ENCODE results near the gene EPN3. TPM values are rescaled to one million over a fixed set of nuclear protein-coding genes. Genes with fewer than 3 reads are reported as not detected.
A peak's percentile ranks its signal among the peaks of the same experiment; 100 is the strongest.

Gene EPN3
- total RNA-seq (2012; rRNA removed): under 0.01 TPM in 1 of 2 replicates, not detected in the other

- Histone ChIP-seq H3K4me1 (ENCODE audit: control insufficient read depth, insufficient read depth, low read length) (peaks cover 10% of the 10 kb centered on the region), H3K27me3 (ENCODE audit: control insufficient read depth, insufficient read depth, low read length) (peaks cover 63% of the 10 kb centered on the region), H3K9me3 (replicated peaks; ENCODE audit: low read length) (no peaks in the 10 kb centered on the region), H3K36me3 (ENCODE audit: insufficient read depth, low read length) (no peaks in the 10 kb centered on the region), H3K4me2 (ENCODE audit: low read length) (peak within 1 kb of the TSS; percentile 63), H3K4me3 (ENCODE audit: low read length) (peak within 1 kb of the TSS; percentile 32), H3K9ac (ENCODE audit: low read depth, low read length) (no peak within 1 kb of the TSS)
Measured at GRCh38 chr17:50532452-50533024, at the start of gene EPN3. TSS of gene EPN3 (plus strand) at chr17:50532735. CDS start at chr17:50536557, 3,822 bp downstream.

DNA sequence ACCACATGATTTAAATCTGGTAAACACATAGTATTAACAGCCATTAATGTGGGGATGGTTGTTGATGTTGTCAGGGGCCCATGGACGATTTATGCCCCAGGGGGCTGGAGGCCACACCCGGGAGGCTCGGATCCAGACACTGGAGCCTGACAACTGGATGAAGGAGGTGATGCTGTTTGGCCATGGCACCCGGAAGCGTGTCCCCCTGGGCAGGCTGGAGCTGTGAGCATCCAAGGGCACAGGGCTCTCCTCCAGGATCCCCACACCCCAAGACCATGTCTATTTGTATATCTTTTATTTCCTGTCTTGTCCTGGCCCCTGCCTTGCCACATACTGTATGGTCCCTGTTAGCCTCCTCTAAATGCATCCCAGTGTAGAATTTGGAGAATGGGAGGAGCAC, 49.3 kb upstream of the EPN3 start:
- no peak overlapping the region for H3K4me2 ChIP-seq (ENCODE audit: low read length)
- H3K9ac ChIP-seq (ENCODE audit: low read depth, low read length): peak overlapping the region; percentile 53
- peaks cover 24% of the 10 kb centered on the region for H3K4me1 ChIP-seq (ENCODE audit: control insufficient read depth, insufficient read depth, low read length)
- no peak overlapping the region for H3K4me3 ChIP-seq (ENCODE audit: low read length)
- peaks cover 28% of the 10 kb centered on the region for H3K36me3 ChIP-seq (ENCODE audit: insufficient read depth, low read length)
- no peaks in the 10 kb centered on the region for H3K9me3 ChIP-seq (replicated peaks; ENCODE audit: low read length)
- no peaks in the 10 kb centered on the region for H3K27me3 ChIP-seq (ENCODE audit: control insufficient read depth, insufficient read depth, low read length)

DNA sequence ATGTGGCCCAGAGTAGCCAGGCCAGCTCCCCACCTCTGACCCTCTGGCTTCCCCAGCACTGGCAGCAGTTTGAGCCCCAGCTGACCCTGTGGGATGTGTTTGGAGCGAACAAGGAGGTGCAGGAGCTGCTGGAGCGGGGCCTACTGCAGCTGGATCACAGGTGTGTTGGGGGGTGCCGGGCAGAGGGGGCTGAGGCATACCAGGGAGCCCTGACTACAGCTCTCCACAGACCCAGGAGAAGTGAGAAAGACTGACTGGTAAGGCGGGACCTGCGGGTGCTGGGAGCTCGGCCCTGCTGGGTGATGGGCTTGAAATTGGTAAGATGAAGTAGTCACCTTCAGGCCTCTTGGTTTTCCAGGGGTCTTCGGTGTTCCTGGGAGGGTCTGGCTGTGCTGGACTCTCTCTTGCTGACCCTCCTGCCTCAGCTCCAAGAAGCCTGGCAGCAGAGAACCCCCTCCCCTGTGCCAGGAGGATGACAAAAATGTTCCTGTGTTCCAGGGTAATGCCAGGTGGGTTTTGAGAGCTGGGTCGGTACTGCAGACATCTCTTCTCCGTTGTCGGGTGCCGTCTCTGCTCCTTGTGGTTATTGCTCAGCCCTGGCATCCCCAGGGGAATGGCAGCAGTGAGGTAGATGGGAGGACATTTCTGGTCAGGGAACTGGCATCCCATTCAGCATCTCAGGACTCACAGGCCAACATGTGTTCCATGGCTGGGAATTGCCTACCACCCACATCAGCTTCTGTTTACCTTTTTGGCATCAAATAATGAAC, 48.0 kb upstream of the EPN3 start:
- no peaks in the 10 kb centered on the region for H3K9me3 ChIP-seq (replicated peaks; ENCODE audit: low read length)
- no peak overlapping the region for H3K4me2 ChIP-seq (ENCODE audit: low read length)
- H3K4me1 ChIP-seq (ENCODE audit: control insufficient read depth, insufficient read depth, low read length): peaks cover 21% of the 10 kb centered on the region
- no peak overlapping the region for H3K9ac ChIP-seq (ENCODE audit: low read depth, low read length)
- peaks cover 28% of the 10 kb centered on the region for H3K36me3 ChIP-seq (ENCODE audit: insufficient read depth, low read length)
- no peak overlapping the region for H3K4me3 ChIP-seq (ENCODE audit: low read length)
- no peaks in the 10 kb centered on the region for H3K27me3 ChIP-seq (ENCODE audit: control insufficient read depth, insufficient read depth, low read length)

- H3K9me3 ChIP-seq (replicated peaks; ENCODE audit: low read length): no peaks in the 10 kb centered on the region
- H3K9ac ChIP-seq (ENCODE audit: low read depth, low read length): no peak overlapping the region
- H3K4me3 ChIP-seq (ENCODE audit: low read length): no peak overlapping the region
- no peak overlapping the region for H3K4me2 ChIP-seq (ENCODE audit: low read length)
- peaks cover 23% of the 10 kb centered on the region for H3K36me3 ChIP-seq (ENCODE audit: insufficient read depth, low read length)
- peaks cover 15% of the 10 kb centered on the region for H3K4me1 ChIP-seq (ENCODE audit: control insufficient read depth, insufficient read depth, low read length)
- H3K27me3 ChIP-seq (ENCODE audit: control insufficient read depth, insufficient read depth, low read length): no peaks in the 10 kb centered on the region
Measured at GRCh38 chr17:50487213-50488096, 45.1 kb upstream of the EPN3 start.

DNA sequence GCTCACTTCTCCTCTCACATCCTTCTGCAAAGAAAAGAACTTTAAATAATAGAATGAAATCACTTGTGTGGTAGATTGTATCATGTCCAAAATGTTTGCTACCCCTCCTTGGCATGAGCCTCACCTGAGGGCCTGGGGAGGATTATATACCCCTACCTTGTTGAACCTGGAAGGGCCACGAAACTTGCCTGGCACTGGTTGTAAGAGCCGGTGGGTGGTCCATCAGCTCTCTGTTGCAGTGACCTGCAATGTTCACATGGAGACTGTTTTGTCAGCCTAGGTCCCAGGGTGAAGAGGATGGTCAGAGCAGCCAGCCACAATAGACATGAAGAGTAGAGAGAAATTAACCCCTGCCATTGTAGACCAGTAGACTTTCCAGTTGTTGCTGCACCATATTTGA, 43.7 kb upstream of the EPN3 start:
- Histone ChIP-seq H3K4me2 (ENCODE audit: low read length) (no peak overlapping the region), H3K9me3 (replicated peaks; ENCODE audit: low read length) (no peaks in the 10 kb centered on the region), H3K36me3 (ENCODE audit: insufficient read depth, low read length) (peaks cover 19% of the 10 kb centered on the region), H3K9ac (ENCODE audit: low read depth, low read length) (no peak overlapping the region), H3K27me3 (ENCODE audit: control insufficient read depth, insufficient read depth, low read length) (peaks cover 2% of the 10 kb centered on the region), H3K4me3 (ENCODE audit: low read length) (no peak overlapping the region), H3K4me1 (ENCODE audit: control insufficient read depth, insufficient read depth, low read length) (peaks cover 8% of the 10 kb centered on the region)

- Histone ChIP-seq H3K4me3 (ENCODE audit: low read length) (no peak overlapping the region), H3K9ac (ENCODE audit: low read depth, low read length) (no peak overlapping the region), H3K4me1 (ENCODE audit: control insufficient read depth, insufficient read depth, low read length) (peaks cover 14% of the 10 kb centered on the region), H3K9me3 (replicated peaks; ENCODE audit: low read length) (no peaks in the 10 kb centered on the region), H3K36me3 (ENCODE audit: insufficient read depth, low read length) (no peaks in the 10 kb centered on the region), H3K27me3 (ENCODE audit: control insufficient read depth, insufficient read depth, low read length) (peaks cover 6% of the 10 kb centered on the region), H3K4me2 (ENCODE audit: low read length) (no peak overlapping the region)
Measured at GRCh38 chr17:50491505-50491904, 41.0 kb upstream of the EPN3 start.

DNA sequence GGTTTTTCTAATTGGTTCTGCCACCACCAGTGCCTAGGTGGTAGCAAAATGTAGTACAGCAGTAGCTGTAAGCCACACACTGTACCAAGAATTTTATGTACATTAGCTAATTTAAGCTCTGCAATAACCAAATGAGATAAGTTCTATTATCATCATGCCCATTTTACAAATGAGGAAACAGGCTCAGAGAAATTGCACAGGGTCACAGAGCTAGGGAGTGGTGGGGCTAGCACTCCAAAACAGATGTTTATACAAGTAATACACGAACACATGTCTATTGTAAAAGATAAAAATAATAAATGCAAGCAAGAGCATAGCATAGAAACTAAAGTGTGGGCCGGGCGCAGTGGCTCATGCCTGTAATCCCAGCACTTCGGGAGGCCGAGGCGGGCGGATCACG, 40.3 kb upstream of the EPN3 start:
- Histone ChIP-seq H3K9me3 (replicated peaks; ENCODE audit: low read length) (no peaks in the 10 kb centered on the region), H3K9ac (ENCODE audit: low read depth, low read length) (no peak overlapping the region), H3K4me2 (ENCODE audit: low read length) (no peak overlapping the region), H3K4me3 (ENCODE audit: low read length) (no peak overlapping the region), H3K36me3 (ENCODE audit: insufficient read depth, low read length) (no peaks in the 10 kb centered on the region), H3K4me1 (ENCODE audit: control insufficient read depth, insufficient read depth, low read length) (peaks cover 14% of the 10 kb centered on the region), H3K27me3 (ENCODE audit: control insufficient read depth, insufficient read depth, low read length) (peaks cover 6% of the 10 kb centered on the region)

- Histone ChIP-seq H3K4me1 (ENCODE audit: control insufficient read depth, insufficient read depth, low read length) (peaks cover 7% of the 10 kb centered on the region), H3K9ac (ENCODE audit: low read depth, low read length) (no peak overlapping the region), H3K4me3 (ENCODE audit: low read length) (no peak overlapping the region), H3K36me3 (ENCODE audit: insufficient read depth, low read length) (no peaks in the 10 kb centered on the region), H3K4me2 (ENCODE audit: low read length) (no peak overlapping the region), H3K9me3 (replicated peaks; ENCODE audit: low read length) (no peaks in the 10 kb centered on the region), H3K27me3 (ENCODE audit: control insufficient read depth, insufficient read depth, low read length) (peaks cover 6% of the 10 kb centered on the region)
Measured at GRCh38 chr17:50493744-50494143, 38.8 kb upstream of the EPN3 start.

GRCh38 chr17:50495217-50495823, 37.2 kb upstream of the EPN3 start:
- H3K27me3 ChIP-seq (ENCODE audit: control insufficient read depth, insufficient read depth, low read length): peaks cover 6% of the 10 kb centered on the region
- no peak overlapping the region for H3K4me2 ChIP-seq (ENCODE audit: low read length)
- H3K4me1 ChIP-seq (ENCODE audit: control insufficient read depth, insufficient read depth, low read length): peaks cover 7% of the 10 kb centered on the region
- no peak overlapping the region for H3K4me3 ChIP-seq (ENCODE audit: low read length)
- no peak overlapping the region for H3K9ac ChIP-seq (ENCODE audit: low read depth, low read length)
- H3K36me3 ChIP-seq (ENCODE audit: insufficient read depth, low read length): no peaks in the 10 kb centered on the region
- H3K9me3 ChIP-seq (replicated peaks; ENCODE audit: low read length): no peaks in the 10 kb centered on the region

DNA sequence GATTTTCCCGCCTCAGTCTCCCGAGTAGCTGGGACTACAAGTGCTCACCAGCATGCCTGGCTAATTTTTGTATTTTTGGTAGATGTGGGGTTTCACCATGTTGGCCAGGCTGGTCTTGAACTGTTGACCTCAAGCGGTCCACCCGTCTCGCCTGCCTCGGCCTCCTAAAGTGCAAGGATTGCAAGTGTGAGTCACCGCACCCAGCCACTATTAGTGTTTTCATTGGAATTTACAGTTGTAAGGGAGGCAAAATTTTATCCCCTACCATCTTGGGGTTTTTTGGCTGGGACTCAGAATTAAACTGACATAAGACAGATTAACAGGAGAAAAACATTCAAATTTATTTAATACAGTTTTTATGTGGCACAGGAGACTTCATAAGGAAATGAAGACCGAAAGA, 36.6 kb upstream of the EPN3 start:
- peaks cover 7% of the 10 kb centered on the region for H3K4me1 ChIP-seq (ENCODE audit: control insufficient read depth, insufficient read depth, low read length)
- no peak overlapping the region for H3K9ac ChIP-seq (ENCODE audit: low read depth, low read length)
- H3K36me3 ChIP-seq (ENCODE audit: insufficient read depth, low read length): no peaks in the 10 kb centered on the region
- no peak overlapping the region for H3K4me3 ChIP-seq (ENCODE audit: low read length)
- H3K9me3 ChIP-seq (replicated peaks; ENCODE audit: low read length): no peaks in the 10 kb centered on the region
- no peak overlapping the region for H3K4me2 ChIP-seq (ENCODE audit: low read length)
- H3K27me3 ChIP-seq (ENCODE audit: control insufficient read depth, insufficient read depth, low read length): peaks cover 6% of the 10 kb centered on the region
